Ishikawa (cell line): ENCODE data around the gene STRA6.

Experiments used
- CEBPB ChIP-seq: IDR thresholded peaks from 2 replicates; pipeline ENCODE4 v1.6.1; 2012
- CREB1 ChIP-seq: IDR thresholded peaks from 2 replicates; pipeline ENCODE4 v1.6.1; 2012; ENCODE audit warnings: low read depth
- EGR1 ChIP-seq: IDR thresholded peaks from 2 replicates; pipeline ENCODE4 v1.6.1; 2012
- EP300 ChIP-seq: IDR thresholded peaks from 2 replicates; pipeline ENCODE4 v1.6.1; 2012; ENCODE audit warnings: borderline replicate concordance
- FOXM1 ChIP-seq: IDR thresholded peaks from 2 replicates; pipeline ENCODE4 v1.6.1; 2012; ENCODE audit warnings: low read depth, borderline replicate concordance
- NFIC ChIP-seq: IDR thresholded peaks from 2 replicates; pipeline ENCODE4 v1.6.1; 2012
- RAD21 ChIP-seq: IDR thresholded peaks from 2 replicates; pipeline ENCODE4 v1.6.1; 2012; ENCODE audit warnings: low read depth
- TAF1 ChIP-seq: IDR thresholded peaks from 2 replicates; pipeline ENCODE4 v1.6.1; 2012; ENCODE audit warnings: low read depth, mild to moderate bottlenecking
- TCF12 ChIP-seq: IDR thresholded peaks from 2 replicates; pipeline ENCODE4 v1.6.1; 2012; ENCODE audit warnings: low read depth
- TEAD4 ChIP-seq: IDR thresholded peaks from 2 replicates; pipeline ENCODE4 v1.6.1; 2012
- YY1 ChIP-seq: IDR thresholded peaks from 2 replicates; pipeline ENCODE4 v1.6.1; 2012; ENCODE audit warnings: low read depth
- ZBTB7A ChIP-seq: IDR thresholded peaks from 2 replicates; pipeline ENCODE4 v1.6.1; 2012; ENCODE audit warnings: low read depth
- TF ChIP-seq, protein P1 (sequence below): IDR thresholded peaks from 2 replicates; pipeline ENCODE4 v1.6.1; 2012
- TF ChIP-seq, protein P2 (sequence below): IDR thresholded peaks from 2 replicates; pipeline ENCODE4 v1.6.1; 2012; ENCODE audit warnings: low read depth, mild to moderate bottlenecking
- TF ChIP-seq, protein P3 (sequence below): IDR thresholded peaks from 2 replicates; pipeline ENCODE4 v1.6.1; 2012

STRA6 gene

DNA sequence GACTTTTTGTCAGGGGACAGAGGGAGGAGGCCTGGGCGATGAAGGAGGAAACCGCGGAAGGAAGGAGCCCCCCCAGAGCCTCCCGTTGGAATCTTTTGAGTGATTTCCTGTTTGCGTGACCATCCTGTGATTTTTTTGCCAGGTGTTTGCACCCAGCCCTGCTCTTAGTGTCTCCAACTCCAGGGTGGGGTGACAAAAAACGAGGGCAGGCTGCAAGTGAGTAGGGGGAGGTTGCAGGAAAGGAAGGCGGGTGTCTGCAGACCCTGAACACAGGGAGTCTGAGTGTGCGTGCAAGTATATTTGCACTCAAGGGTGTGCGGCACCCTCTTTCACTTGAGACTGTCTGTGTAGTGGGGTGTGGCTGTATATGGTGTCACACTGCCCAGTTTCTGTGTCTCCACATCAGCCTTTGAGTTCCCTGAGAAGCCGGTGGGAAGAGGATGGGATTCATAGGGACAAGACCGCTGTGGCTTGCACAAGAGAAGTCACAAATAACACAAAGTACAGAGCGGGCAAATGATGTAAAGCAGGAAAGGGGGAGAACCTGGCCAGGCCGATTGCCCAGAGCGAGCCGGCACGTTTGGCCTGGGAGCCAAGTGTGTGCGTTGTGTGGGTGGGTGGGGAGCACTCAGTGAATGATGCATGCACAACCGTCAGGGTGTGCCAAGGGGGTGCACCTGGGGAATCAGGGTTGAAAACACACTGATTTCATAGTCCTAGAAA is 65.6 kb downstream of the STRA6 start:
- TF ChIP-seq TCF12 = 0 out of 2 replicates have a peak, but pooled peaks have one; percentile 5
- TF ChIP-seq, protein P1, sequence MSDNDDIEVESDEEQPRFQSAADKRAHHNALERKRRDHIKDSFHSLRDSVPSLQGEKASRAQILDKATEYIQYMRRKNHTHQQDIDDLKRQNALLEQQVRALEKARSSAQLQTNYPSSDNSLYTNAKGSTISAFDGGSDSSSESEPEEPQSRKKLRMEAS = no peak

DNA sequence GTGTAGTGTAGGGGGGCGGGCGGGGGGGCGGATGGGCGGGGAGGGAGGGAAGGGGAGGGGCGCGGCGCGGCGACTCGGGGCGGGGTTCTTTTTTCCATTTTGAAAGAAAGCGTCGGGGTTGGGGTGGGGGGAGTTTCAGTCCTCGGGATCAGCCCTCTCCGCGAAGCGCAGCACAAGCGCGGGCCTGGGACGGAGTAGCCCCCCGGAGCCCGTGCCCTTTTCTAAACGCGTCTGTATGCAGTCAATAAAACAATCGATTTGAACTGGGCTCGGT is 66.1 kb downstream of the STRA6 start:
- TF ChIP-seq NFIC (no peak), TEAD4 (no peak), EP300 (no peak), TAF1 (no peak), ZBTB7A (no peak), TCF12 (no peak), FOXM1 (no peak), YY1 (no peak)
- TF ChIP-seq, protein P2, sequence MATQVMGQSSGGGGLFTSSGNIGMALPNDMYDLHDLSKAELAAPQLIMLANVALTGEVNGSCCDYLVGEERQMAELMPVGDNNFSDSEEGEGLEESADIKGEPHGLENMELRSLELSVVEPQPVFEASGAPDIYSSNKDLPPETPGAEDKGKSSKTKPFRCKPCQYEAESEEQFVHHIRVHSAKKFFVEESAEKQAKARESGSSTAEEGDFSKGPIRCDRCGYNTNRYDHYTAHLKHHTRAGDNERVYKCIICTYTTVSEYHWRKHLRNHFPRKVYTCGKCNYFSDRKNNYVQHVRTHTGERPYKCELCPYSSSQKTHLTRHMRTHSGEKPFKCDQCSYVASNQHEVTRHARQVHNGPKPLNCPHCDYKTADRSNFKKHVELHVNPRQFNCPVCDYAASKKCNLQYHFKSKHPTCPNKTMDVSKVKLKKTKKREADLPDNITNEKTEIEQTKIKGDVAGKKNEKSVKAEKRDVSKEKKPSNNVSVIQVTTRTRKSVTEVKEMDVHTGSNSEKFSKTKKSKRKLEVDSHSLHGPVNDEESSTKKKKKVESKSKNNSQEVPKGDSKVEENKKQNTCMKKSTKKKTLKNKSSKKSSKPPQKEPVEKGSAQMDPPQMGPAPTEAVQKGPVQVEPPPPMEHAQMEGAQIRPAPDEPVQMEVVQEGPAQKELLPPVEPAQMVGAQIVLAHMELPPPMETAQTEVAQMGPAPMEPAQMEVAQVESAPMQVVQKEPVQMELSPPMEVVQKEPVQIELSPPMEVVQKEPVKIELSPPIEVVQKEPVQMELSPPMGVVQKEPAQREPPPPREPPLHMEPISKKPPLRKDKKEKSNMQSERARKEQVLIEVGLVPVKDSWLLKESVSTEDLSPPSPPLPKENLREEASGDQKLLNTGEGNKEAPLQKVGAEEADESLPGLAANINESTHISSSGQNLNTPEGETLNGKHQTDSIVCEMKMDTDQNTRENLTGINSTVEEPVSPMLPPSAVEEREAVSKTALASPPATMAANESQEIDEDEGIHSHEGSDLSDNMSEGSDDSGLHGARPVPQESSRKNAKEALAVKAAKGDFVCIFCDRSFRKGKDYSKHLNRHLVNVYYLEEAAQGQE = no peak

DNA sequence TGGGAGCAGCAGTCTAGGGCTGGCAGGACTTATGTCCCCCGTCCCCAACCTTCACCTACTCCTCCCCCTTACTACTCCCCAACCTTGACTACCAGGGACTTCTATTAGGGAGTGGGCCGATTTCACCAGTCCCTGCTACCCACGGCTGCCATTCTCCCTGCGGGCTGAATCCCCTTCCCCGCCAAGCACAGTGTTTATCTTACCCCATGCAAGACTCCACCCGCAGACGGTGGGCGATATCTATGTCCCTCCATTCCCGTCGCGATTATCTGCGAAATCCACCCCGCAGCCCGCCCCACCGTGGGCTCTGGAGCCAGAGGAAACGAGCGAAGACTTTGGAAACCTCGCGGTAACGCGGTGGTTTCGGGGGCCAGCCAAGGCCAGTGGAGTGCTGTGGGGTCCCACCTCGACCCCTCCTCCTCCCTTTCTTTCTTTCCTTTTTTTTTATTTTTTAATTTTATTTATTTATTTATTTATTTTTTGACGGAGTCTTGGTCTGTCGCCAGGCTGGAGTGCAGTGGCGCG is 67.5 kb downstream of the STRA6 start:
- TF ChIP-seq EP300 = no peak
- no peak for TF ChIP-seq TCF12
- TF ChIP-seq TAF1 = no peak
- TF ChIP-seq FOXM1 = no peak
- TF ChIP-seq YY1 = no peak
- TF ChIP-seq ZBTB7A = no peak
- no peak for TF ChIP-seq CREB1
- TF ChIP-seq, protein P2 = no peak
- no peak for TF ChIP-seq EGR1
- TF ChIP-seq, protein P3, sequence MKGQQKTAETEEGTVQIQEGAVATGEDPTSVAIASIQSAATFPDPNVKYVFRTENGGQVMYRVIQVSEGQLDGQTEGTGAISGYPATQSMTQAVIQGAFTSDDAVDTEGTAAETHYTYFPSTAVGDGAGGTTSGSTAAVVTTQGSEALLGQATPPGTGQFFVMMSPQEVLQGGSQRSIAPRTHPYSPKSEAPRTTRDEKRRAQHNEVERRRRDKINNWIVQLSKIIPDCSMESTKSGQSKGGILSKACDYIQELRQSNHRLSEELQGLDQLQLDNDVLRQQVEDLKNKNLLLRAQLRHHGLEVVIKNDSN = no peak
- TF ChIP-seq RAD21 = no peak
- TF ChIP-seq, protein P1 = no peak
- no peak for TF ChIP-seq CEBPB
- TF ChIP-seq NFIC = no peak
- TF ChIP-seq TEAD4 = no peak

DNA sequence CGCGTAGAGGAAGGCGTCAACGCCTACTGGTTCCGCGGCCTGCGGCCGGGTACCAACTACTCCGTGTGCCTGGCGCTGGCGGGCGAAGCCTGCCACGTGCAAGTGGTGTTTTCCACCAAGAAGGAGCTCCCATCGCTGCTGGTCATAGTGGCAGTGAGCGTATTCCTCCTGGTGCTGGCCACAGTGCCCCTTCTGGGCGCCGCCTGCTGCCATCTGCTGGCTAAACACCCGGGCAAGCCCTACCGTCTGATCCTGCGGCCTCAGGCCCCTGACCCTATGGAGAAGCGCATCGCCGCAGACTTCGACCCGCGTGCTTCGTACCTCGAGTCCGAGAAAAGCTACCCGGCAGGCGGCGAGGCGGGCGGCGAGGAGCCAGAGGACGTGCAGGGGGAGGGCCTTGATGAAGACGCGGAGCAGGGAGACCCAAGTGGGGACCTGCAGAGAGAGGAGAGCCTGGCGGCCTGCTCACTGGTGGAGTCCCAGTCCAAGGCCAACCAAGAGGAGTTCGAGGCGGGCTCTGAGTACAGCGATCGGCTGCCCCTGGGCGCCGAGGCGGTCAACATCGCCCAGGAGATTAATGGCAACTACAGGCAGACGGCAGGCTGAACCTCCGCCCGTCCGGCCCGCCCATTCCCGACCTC is 68.1 kb downstream of the STRA6 start:
- TF ChIP-seq ZBTB7A (no peak), NFIC (no peak), CEBPB (no peak), TCF12 (no peak), RAD21 (no peak; the same call in 1 of the 2 replicates)

DNA sequence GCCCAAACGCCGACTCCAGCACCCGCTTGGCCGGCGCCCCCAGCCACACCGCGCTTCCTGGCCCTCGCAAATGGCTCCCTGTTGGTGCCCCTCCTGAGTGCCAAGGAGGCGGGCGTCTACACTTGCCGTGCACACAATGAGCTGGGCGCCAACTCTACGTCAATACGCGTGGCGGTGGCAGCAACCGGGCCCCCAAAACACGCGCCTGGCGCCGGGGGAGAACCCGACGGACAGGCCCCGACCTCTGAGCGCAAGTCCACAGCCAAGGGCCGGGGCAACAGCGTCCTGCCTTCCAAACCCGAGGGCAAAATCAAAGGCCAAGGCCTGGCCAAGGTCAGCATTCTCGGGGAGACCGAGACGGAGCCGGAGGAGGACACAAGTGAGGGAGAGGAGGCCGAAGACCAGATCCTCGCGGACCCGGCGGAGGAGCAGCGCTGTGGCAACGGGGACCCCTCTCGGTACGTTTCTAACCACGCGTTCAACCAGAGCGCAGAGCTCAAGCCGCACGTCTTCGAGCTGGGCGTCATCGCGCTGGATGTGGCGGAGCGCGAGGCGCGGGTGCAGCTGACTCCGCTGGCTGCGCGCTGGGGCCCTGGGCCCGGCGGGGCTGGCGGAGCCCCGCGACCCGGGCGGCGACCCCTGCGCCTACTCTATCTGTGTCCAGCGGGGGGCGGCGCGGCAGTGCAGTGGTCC is 68.7 kb downstream of the STRA6 start:
- no peak for TF ChIP-seq TEAD4
- TF ChIP-seq RAD21 = no peak
- TF ChIP-seq TAF1 = no peak
- no peak for TF ChIP-seq FOXM1
- TF ChIP-seq YY1 = no peak
- no peak for TF ChIP-seq TCF12
- TF ChIP-seq, protein P2 = no peak
- TF ChIP-seq ZBTB7A = no peak
- TF ChIP-seq EP300 = no peak
- TF ChIP-seq CEBPB = no peak
- no peak for TF ChIP-seq EGR1
- TF ChIP-seq, protein P1 = no peak
- TF ChIP-seq, protein P3 = no peak
- TF ChIP-seq NFIC = no peak
- no peak for TF ChIP-seq CREB1
